HG02973 (cell line): Measurements from ENCODE around the gene HAUS7.
A peak's percentile ranks its signal among the peaks of the same experiment; 100 is the strongest.

ENCODE experiments used
- ATAC-seq: cut with Tn5 transposase; IDR thresholded peaks from one replicate; pipeline ENCODE4 v1.9.1; 2021; ENCODE audit warnings: moderate library complexity; ENCODE audit not compliant: unreplicated experiment

The HAUS7 gene

GRCh38 chrX:153470411-153471363, at the start of gene HAUS7:
Gene HAUS7, minus strand, starts transcription at chrX:153470576. Its CDS starts 19 bp downstream, at chrX:153470557.
- ATAC-seq: peak; percentile 69

- no peak for ATAC-seq
These were observed 49.4 kb upstream of the HAUS7 start for GRCh38 chrX:153519569-153520286.

- no peak for ATAC-seq
These were observed 47.8 kb upstream of the HAUS7 start for GRCh38 chrX:153517946-153518834.

GRCh38 chrX:153517423-153517822, 47.0 kb upstream of the HAUS7 start, which contains the start of gene ATP2B3:
Gene ATP2B3, plus strand, starts transcription at chrX:153517642. Its CDS starts 18,606 bp downstream, at chrX:153536248.
- no peak for ATAC-seq

- ATAC-seq: no peak
These were observed 45.7 kb upstream of the HAUS7 start for GRCh38 chrX:153516073-153516472.

GRCh38 chrX:153515435-153515834, 45.1 kb upstream of the HAUS7 start:
- no peak for ATAC-seq

- ATAC-seq: no peak
These were observed 43.9 kb upstream of the HAUS7 start for GRCh38 chrX:153514259-153514658.

- ATAC-seq: no peak
These were observed 42.9 kb upstream of the HAUS7 start for GRCh38 chrX:153513265-153513664.

GRCh38 chrX:153512501-153512893, 42.1 kb upstream of the HAUS7 start:
- ATAC-seq: no peak

GRCh38 chrX:153511784-153512500, 41.6 kb upstream of the HAUS7 start:
- ATAC-seq: no peak

- no peak for ATAC-seq
These were observed 40.0 kb upstream of the HAUS7 start for GRCh38 chrX:153510383-153510782.

GRCh38 chrX:153509592-153509991, 39.2 kb upstream of the HAUS7 start:
- ATAC-seq: no peak

- ATAC-seq: peak; percentile 88
These were observed 37.3 kb upstream of the HAUS7 start for GRCh38 chrX:153507484-153508178.

GRCh38 chrX:153505361-153505760, 35.0 kb upstream of the HAUS7 start:
- ATAC-seq: no peak

- no peak for ATAC-seq
These were observed 34.2 kb upstream of the HAUS7 start for GRCh38 chrX:153504445-153505016.

GRCh38 chrX:153502796-153503195, 32.4 kb upstream of the HAUS7 start:
- ATAC-seq: no peak

- no peak for ATAC-seq
These were observed 31.8 kb upstream of the HAUS7 start for GRCh38 chrX:153502131-153502530.

- ATAC-seq: no peak
These were observed 31.2 kb upstream of the HAUS7 start for GRCh38 chrX:153501530-153501929.

- ATAC-seq: no peak
These were observed 30.4 kb upstream of the HAUS7 start for GRCh38 chrX:153500676-153501280.
